HG02642 (cell line): ENCODE data around the gene DPP8.

Source experiments
- ATAC-seq: cut with Tn5 transposase; IDR thresholded peaks from one replicate; pipeline ENCODE4 v1.9.1; 2021; ENCODE audit warnings: mild to moderate bottlenecking; ENCODE audit not compliant: unreplicated experiment, poor library complexity

DPP8 gene

DNA sequence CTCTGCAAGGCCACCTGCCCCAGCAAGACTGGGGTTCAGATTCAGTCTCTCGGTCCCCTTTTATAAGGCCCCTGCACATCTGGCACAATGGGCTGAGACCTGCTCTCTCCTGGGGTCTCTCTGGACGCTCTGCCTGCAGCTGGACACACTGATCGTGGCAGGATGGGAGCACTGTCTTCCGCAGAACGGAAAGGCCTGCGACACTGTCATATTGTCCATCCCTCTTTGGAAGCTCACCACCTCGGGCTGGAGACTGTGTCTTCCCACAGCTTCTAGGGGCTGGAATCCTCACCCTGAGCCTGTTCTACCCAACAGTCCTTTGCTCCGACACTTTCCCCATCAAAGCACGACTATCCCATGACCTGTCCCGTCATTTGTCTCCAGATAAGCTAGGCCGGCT lies 83.3 kb downstream of the DPP8 start:
- no peak for ATAC-seq

DNA sequence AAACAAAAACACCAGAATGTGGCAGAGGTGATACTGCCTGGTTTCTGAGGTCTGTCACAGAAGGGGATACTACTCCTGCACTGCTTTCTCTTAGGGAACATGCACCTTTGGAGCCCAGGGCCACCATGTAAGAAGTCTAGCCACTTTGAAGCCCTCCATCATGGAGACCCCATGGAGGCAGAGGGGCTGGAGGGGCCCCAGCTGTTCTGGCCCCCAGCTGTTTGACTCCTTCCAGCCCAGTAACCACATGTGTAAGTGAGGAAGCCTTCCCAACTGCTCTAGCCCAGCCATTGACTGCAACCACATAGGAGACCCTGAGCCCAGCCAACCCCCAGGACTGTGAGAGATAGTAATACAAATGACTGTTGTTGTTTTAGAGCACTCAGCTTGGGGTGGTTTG lies 85.8 kb downstream of the DPP8 start:
- no peak for ATAC-seq

DNA sequence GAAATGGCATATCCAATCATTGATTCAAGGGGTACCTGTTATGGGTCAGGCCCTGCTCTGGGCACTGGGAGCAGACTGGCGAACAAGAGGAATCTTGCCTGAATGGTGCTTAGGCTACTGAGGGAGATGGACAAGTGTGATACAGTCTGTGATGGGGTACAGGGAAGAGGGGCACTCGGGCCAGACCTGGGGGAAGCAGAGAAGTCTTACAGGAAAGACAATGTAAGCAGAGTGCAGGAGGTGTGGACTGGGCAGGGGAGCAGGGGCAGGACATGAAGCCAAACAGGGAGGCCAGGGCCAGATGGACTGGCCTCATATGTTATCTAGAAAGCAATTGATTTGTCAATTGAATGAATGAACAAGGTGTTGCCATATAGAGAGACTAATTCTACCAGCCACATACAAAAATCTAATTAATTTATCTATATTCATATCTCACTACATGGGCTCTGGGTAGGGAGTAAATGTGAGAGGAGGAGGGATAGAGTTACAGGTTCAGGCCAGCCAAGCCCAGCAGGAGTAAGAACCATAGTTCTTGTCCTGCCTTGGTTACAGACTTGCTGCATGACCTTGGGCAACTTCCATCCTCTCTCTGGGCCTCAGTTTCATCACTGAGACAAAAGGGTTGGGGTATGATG lies 91.2 kb downstream of the DPP8 start:
- ATAC-seq, result no peak

DNA sequence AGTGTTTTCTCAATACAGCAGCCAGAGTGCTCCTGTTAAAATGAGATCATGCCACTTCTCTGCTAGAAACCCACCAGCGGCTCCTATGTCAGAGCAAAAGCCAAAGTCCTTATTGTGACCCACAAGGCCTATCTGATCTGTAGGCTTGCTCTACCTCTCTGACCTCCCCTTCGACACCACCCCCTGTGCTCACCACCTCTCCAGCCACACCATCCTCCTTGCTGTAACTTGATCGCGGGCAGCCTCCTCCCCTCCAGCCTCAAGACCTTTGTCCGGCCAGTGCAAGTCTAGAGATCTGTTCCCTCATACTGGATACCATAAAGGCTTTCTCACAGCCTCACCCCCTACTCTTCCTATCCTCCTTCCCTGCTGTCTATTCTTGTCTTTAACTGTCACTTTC lies 92.8 kb downstream of the DPP8 start:
- no peak for ATAC-seq

DNA sequence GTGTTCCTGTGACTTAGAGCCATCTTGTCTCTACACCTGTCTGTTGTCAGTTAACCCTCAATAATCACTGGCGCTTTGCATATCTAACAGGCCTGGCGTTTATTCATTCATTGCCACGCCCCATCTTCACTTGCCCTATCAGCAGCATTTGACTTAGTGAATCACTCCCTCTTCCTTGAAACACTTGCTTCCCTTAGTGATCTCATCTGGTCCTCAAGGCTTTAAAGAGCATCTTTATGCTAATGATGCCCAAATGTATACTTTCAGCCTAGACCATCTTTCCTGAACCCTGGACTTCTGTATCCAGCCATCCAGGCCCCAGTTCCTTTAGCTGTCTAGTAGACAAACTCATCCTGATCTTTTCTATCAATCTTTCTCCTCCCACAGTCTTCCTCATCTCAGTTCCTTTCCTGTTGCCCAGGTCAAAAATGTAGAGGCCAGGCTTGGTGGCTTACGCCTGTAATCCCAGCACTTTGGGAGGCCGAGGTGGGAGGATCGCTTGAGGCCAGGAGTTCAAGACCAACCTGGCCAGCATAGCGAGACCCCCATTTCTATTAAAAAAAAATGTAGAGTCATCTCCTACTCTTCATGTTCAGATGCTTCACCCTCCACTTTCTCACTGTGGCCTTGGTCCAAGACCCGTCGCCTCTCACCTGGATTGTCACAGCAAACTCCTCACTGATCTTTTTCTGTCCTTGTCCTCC lies 93.4 kb downstream of the DPP8 start:
- no peak for ATAC-seq

DNA sequence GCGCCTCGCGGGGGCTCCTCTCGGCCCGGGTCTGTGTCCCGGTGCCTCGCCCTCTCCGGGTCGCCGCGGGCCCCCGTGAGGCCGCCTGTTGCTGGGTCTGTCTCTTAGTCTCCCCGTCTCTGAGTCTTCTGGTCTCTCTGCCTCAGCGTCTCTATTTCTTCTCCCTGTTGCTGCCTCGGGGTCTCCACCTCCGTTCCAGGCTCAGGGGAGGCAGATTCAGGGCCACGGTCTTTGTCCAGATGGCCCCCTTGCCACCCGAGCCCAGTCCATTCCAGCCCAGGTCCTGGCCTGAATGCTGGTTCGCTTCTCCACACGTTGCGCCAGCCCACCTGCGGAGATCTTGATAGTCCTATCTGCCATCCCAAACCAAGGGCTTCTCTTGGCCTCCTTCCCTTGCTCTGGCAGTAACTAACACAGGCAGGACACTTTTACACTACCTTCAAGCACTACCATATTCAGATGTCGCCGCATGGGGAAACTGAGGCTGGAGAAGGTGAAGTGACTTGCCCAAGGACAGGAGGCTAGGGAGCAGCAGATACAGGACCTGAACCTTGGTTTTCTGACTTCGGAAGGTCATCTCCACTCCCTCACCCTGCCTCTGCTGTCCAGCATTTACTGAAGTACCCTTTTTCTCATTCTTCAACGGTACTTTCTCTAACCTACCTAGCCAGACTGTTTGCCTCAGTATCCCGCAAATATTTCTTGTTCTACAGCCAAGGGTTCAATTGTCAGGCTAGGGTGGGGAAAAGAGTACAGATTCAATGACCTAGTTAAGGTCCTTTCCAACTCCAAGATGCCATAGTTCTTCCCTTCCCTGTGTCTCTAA lies 94.1 kb downstream of the DPP8 start:
- no peak for ATAC-seq

DNA sequence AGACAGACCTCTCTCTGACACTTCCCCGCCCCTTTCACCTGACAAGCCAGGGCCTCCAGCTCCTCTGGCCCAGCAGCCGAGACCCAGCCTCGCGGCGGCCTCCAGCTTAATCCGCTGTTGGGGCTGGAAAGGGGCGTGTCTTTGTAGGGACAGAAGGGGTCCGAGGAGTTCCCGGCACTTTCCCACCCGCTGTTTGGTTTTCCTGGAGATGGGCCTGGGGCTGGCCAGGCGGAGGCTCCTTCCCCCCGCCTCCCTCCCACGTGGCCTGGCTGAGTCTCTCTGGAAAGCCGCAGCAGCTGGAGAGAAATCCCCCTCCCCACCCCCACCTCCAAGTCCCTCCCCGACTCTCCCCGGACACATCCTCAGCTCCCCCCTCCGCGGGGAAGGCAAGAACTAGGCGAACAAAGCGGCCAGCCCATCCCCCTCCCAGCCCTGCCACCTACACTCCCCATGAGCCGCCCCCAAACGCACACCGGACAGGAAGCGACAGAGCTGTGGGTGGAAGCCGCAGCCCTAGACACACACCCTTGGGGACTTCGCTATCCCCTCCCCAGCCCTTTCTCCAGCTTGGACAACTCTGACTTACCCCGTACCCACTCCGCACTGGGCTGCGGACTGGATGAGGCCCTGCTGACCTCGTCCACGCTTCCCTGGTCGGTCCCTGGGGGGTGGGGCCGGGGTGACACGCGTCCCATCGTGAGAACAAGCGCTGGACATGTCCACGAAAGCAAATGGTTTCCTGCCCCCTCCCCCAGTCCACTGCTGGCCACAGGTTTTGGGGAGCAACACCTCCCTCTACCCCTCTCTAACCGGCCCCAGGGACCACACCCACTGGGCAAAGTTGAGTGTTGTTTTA lies 95.9 kb downstream of the DPP8 start:
- ATAC-seq, result no peak

DNA sequence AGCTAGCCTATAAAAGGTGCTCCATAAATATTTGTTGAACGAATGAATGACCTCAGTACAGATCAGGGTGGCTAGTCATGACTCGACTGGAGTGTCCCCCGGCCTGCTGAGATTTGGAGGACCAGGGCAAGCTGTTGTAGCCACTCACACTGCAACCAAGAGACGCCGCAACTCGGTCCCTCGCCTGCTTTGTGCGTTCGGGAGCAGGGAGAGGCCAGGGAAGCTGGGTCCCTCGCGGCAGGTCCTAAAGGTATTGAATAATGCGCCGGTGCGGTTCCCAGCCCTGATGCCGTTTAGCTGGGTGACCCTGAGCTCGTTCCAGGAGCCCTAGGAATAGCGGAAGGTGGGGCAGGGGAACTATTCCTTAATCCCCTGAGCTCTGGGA lies 96.5 kb downstream of the DPP8 start:
- no peak for ATAC-seq

DNA sequence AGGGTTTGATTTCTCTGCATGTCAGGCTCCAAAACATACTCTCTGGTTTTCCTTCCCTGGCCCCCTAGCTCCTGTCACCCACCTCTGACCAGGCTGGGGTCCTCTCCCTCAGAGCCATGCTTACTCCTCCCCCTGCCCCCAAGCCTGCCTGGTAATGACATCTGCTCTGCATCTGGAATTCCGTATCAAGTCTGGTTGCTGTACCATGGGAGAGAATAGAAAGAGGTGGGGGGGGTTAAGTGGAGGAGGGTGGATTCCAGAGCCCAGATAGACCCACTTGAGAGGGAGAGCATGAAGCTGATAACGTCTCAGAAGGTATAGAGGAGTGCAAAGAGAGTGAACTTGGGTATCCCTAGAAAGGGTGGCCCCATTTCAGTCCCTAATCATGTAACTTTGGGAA lies 98.9 kb downstream of the DPP8 start:
- no peak for ATAC-seq

DNA sequence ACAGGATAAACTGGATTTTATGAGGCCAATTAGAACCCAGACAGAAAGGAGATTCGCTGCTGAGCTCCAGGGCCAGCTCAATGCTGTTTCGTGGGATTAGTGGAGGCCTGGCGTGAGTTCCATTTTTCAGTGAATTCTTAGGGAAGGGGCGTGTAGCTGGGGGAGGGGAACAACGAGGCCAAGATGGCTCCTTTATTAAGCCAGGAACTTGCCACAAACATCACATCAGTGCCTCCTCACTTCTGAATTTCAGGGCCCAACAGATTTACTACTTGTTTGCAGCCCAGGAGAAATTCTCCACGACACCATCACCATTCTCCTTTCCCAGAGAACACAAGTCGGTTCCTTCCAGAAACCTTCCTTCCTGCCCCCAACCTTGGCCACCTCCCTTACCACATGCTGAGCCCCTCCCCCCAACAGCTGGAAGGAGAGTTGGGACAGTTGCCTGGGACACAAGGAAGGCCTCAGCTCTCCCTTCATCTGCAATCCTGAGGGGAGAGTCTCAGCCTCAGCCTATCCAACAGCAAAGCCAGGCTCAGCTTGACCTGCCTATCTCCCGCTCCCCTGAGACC lies 100.6 kb downstream of the DPP8 start:
- no peak for ATAC-seq

DNA sequence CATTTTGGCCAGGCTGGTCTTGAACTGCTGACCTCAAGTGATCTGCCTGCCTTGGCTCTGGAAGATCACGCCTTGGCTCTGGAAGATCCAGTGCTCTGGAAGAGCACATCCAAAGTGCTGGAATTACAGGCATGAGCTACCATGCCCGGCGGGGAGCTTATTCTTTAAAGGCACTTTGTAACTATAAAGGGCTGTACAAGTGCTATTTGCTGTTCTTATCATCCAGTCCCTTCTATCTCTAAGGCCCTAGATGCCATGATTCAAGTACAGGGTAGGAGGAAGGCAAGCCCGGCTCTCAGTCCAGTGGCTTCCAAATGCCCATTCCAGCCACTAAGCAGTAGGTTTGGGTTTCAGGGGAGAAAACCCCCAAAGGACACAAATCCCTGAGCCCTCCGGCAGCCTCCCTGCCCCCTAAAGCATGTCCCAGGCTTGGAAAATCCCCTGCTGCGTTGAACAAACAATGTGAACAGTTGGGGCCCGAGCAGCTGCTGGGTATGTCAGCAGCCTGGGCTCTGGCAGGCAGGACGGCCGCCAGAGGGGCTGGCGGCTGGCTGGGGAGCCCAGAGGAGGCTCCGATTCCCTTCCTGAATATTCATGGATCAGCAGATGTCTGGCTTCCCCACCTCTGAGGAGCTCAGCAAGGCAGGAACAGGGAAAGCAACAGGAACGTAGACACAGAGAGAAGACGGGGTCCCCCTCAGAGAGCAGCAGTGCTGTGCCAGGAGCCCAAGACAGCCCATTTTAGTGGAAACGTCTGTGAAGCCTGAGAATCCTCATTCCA lies 102.5 kb downstream of the DPP8 start:
- no peak for ATAC-seq

DNA sequence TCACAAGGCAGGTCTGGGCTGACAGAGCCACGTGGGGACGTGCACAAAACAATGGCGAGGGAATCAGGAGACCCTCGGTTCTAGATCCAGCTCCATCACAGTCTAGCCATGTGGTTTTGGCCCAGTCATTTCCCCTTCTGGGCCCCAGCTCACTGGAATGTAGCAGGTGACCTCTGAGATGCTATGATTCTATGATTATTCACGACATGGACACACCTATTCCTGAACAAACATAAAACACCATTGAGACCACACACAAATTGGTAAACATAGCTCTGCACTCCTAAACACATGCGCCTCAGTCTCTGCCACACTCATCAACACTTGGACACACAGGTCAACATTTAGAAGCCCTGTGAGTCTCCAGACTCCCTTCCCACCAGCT lies 103.7 kb downstream of the DPP8 start:
- ATAC-seq, result no peak

DNA sequence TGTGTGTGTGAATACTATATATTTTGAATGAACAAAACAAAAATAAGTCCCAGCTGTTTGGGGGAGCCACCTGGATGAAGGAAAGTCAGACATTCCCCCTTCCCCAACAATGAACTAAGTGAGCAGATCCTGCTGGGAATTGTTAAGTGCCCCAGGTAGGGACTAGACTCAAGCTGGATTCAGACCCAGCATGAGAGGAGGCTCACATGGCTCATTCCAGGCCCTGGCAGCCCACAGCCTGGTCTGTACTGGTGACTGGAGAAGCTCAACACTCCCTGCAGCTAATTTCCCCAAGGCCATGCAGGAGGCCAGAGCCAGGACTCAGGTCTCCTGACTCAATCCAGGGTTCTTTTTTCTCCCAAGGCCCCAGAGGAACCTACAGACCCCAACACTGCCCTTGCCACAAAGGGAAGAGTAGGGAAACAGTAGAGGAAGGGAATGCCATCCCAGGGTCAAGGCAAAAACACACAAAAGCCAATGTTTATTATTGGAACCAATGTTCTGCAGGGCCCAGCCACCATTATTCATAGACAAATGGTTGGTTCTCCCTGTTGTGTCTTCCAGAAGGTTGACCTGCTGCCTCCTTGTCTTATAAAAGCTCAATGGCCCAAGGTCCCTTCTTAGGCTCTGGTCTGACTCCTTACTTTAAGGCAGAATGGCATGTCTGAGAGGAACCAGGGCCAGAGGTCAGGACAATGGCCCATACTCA lies 104.3 kb downstream of the DPP8 start:
- ATAC-seq, result no peak

DNA sequence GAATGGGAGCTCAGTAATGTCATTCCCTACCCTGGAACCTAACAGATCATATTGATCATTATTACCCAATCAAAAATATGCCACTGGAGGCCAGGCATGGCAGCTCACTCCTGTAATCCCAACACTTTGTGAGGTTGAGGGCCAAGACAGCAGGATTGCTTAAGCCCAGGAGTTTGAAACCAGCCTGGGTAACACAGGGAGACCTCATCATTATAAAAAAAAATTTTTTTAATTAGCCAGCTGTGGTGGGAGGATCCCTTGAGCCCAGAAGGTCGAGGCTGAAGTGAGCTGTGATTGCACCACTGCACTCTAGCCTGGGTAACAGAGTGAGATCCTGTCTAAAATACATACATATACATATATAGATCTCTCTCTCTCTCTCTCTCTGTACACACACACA lies 104.9 kb downstream of the DPP8 start:
- no peak for ATAC-seq

DNA sequence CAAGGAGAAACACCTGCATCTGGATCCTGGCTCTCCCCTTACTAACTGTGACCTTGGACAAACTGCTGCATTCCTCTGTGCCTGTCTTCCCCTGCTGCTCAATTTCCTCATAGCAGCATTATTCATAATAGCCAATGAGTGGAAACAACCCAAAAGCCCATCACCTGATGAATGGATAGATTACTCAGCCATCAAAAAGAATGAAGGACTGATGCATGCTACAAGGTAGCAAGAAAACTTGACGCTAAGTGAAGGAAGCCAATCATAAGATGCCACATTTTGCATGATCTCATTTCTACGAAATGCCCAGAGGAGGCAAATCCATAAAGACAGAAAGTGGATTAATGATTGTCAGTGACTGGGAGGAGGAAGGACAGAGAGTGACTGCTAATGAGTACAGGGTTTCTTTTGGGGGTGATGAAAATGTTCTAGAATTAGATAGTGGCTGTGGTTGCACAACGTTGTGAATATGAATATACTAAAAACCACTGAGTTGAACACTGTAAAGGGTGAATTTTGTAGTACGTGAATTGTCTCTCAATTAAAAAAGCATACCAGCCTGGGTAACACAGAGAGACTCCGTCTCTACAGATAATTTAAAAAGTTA lies 105.9 kb downstream of the DPP8 start:
- ATAC-seq, result no peak

DNA sequence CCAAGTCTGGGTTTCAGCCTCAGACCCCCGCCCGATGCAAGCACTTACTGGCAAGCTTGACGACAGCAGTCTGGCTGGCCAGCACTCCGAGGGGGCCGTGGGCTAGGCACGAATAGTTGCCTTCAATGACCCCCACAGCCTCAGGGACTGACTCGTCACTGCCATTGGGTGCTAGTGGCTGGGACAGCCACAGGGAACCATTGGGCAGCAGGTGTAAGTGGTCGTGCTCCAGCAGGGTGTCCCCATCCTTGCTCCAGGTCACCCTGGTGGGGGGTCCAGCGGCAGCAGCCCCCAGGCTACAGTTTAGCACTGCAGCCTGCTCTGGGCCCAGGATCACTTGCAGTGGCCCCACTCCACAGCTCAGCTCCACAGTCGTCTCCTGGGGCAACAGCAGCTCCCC lies 106.5 kb downstream of the DPP8 start:
- ATAC-seq, result no peak

DNA sequence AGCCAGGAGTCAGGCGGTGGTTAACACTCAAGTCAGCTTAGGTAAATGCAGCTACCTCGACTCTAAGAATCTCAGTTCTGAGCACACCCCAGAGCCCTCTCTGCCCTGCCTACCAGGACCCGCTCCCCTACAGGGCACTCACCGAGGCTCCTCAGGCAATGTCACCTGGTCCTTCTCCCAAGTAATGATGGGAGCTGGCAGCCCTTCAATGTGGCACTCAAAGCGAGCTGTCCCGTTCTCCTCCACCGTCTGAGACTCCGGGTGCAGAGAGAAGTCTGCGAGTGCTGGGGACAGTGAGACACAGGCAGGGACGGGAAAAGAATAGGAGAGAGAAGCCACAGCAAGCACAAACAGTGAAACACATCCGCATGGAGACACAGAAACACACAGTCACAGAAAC lies 107.5 kb downstream of the DPP8 start:
- ATAC-seq, result no peak

DNA sequence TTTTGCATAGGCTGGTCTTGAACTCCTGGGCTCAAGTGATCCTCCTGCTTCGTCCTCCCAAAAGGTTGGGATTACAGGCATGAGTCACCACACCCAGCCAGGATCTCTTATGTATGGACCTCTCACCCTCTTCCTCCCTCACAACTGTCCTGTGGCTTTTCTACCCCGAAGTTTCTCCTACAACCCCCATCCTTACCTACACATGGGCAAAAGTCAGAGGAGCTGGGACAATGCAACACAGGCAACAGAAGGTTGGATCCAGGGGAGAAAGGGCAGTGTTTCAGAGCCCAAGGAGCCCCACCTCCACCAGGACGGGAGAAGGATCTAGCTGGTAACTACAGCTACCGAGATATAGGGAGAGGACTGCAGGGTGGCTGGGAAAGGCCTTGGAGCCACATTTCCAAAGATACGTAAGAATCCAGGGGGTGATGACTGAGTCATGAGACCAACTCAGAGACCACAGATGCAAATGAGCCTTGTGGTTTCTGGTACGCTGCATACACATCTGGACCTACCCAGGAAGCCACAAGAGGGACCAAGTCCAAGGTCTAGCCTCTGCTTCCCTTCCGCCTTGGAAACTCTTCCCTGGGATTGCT lies 108.4 kb downstream of the DPP8 start:
- peak; percentile 51 for ATAC-seq
